HG02943 (cell line): Measurements from ENCODE around the gene ARHGEF38.

Experiments
- ATAC-seq: cut with Tn5 transposase; IDR thresholded peaks from one replicate; pipeline ENCODE4 v1.9.1; 2021; ENCODE audit warnings: mild to moderate bottlenecking, low read depth, moderate library complexity; ENCODE audit not compliant: unreplicated experiment

The ARHGEF38 gene, protein sequence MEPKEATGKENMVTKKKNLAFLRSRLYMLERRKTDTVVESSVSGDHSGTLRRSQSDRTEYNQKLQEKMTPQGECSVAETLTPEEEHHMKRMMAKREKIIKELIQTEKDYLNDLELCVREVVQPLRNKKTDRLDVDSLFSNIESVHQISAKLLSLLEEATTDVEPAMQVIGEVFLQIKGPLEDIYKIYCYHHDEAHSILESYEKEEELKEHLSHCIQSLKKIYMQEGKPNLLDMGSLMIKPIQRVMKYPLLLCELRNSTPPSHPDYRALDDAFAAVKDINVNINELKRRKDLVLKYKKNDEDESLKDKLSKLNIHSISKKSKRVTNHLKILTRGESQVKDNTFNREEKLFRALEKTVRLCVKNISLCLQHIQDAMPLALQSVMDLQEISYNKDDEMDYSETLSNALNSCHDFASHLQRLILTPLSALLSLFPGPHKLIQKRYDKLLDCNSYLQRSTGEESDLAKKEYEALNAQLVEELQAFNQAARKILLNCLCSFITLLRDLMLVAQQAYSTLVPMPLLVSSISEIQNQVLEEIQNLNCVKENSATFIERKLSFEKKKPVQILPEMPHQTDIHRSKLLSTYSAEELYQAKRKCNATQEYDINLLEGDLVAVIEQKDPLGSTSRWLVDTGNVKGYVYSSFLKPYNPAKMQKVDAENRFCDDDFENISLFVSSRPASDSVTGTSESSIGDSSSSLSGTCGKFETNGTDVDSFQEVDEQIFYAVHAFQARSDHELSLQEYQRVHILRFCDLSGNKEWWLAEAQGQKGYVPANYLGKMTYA

DNA sequence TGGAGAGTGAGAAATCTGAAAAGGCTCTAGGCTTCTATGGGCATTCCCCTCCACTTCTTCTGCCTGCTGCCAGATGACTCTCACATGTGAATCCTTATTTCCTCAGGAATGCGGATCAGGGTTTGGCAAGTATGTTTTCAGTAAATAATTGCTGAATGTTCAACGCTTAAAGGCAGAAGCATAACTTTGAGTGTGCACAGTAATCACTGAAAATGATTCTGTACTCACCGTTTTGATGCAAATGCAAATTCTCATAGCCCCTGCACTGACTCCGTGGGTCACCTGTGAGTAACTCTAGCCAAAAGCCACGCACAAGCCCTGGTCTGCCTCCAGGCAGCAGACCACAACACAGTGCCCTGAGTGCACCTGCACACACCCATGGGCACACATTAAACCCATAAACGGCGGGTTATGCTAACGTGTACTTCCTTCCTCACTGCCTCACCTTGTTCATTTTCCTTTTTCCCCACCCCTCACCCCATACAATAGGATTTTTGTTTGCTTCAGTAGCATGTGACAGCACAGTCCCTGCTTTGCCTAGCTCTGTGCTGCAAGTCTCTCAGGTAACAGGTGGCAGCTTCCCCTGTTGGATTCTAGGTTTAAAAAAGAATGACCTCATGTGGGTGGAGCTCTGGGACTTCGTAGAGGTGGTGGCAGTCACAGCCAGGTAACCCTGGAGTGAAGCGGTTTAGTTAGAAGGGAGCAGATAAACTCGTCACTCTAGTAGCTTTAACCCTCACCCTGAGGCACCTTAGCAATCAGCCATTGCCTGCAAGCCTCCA lies at the start of gene ARHGEF38:
Gene ARHGEF38 (plus strand): TSS at position 656 of the 782 bp plus-strand sequence. CDS start 146 bp downstream, outside the sequence.
- no peak for ATAC-seq

DNA sequence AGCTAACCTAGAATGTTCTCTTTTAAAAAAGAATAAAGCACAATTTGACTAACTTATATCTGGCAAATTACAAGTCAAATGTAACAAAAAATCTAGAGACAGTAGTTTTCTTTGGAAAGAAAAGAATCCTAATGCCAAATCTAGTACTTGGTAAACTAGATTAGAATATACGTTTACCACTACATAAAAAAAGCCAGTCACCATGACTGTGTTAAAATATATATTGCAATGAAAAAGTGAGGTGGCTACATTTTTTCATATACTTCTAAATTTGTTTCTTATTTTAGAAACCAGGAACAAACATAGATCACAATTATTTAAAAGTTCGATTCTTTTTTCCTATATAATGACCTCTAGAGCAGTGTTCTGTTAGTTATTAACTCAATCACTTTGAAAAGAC lies 48.9 kb upstream of the ARHGEF38 start:
- ATAC-seq = no peak

DNA sequence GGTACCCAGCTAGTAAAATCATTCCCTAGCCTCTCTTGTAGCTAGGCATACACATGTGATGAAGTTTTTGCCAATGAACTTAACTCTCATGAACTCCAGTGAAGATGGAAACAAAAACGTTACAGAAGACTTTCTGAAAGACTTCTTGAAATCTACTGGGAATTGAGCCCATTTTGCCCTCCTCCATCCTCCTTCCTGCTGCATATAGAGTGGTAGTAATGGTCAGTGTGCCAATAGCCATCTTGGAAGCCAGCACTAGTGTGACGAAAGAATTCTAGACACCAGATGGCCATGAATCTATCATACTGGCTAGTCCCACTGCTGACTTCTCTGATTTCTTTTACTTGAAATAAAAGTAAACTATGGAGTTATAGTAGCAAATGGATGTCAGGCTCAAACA lies 47.7 kb upstream of the ARHGEF38 start:
- no peak for ATAC-seq

DNA sequence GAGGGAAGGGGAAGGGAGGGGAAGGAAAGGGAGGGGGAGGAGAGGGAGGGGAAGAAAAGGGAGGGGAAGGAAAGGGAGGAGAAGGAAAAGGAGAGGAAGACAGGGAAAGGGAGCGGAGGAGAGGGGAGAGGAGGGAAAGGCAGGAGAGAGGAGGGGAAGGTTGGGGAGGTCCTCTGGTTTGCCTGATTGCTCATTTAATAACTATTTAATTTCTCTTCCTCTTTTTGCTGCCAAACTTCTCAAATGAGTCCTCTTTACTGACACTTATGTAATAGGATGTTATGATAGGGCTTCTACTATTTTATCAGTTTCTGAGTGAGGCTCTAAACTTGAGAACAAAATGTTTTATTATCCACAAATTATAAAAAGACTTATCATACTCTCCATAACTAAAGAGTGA lies 43.1 kb upstream of the ARHGEF38 start:
- ATAC-seq = peak; percentile 92

- ATAC-seq = peak; percentile 32
Observed at GRCh38 chr4:105509714-105510113, 42.7 kb upstream of the ARHGEF38 start.

DNA sequence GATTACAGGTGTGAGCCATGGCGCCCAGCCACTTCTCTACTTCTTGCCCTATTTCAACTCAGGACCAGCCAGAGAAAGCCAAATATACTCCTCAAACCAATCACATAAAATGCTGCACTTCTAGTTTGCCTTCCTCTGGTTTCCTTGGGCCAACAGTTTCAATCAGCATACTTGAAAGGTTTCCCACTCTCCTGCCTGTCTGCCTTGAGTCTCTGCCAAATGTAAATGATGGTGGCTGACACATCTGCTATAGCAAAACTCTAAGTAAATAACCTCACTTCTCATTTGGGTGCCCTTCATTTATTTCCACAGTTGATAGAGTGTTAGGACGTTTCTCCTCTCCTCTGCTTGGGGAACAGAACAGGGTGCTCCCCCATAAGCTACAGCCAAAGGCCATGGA lies 42.2 kb upstream of the ARHGEF38 start:
- no peak for ATAC-seq

DNA sequence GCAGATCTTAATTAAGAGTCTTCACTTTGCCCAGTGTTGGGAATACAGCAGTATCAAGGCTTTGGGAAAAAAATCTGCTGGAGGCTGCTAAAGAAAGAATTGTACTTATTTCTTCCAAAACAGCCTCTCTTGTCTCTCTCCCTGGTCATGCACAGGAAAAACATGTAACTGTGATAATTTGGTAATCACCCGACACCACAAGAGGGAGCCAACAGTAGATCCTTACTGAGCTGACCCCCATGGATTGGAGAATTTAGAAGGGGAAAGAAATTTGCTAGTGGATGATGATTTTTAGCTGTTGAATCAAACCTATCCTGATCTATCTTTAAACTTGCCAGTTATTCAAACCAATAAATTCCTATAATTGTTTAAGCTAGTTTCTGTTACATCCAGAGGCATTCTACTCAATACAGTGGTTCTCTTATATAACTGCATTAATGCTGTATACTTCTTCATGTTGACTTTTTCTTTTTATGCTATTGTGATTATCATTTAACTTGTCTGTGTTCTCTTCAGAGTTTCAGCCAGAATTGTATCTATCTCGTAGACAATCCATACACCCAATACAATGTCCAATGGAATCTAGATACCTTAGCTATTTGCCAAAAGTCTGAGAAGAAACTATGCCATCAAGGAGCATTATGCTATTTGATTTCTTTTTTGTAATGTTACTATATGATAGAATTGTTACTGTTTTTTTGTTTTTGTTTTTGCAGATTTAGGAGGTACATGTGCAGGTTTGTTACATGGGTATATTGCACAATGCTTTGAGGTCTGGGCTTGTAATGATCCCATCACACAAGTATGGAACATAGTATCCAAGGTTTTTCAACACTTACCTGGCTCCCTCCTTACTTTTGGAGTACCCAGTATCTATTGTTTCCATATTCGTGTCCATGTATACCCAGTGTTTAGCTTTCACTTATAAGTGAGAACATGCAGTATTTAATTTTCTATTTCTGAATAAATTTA lies 31.3 kb upstream of the ARHGEF38 start:
- no peak for ATAC-seq

DNA sequence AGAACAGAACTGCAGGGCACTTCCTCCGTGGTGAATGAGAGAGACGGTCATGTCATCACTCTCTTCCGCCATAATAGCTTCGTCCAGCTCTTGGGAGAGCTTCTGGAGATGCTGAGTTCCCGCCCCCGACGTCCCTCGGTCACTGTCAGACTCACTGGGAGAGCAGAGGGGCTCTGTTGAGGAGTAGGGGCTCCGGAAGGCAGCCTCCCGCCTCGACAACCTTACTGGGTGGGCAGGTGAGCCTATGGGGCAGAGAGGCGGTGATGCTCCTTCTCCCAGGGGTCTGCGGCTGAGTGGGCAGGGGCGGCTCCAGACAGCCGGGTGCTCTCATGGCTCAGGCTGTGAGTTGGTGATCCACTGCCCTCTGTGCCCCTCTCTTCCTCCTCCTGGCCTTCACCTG lies 25.8 kb upstream of the ARHGEF38 start:
- ATAC-seq = no peak

DNA sequence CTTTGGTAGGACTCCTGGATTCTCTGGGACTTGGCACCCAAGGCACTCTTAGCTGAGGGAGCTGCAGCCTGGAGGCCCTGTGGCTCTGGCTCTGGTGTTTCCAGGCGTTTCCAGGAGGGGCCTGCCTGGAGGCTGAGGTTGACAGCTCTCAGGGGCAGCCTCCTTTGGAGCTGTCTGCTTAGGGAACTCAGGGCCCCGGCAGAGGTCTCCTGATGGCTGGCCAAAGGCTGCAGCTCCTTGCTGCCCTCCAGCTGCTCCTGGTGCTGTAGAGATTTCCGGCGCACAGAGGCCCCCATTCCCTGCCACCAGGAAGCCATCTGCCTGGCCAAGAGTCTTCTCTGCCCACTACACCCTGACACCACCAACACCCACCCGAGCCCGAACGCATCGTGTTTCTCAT lies 25.3 kb upstream of the ARHGEF38 start:
- no peak for ATAC-seq

GRCh38 chr4:105536601-105537000 lies 15.8 kb upstream of the ARHGEF38 start:
- no peak for ATAC-seq

- no peak for ATAC-seq
Observed at GRCh38 chr4:105541420-105541819, 11.0 kb upstream of the ARHGEF38 start.

DNA sequence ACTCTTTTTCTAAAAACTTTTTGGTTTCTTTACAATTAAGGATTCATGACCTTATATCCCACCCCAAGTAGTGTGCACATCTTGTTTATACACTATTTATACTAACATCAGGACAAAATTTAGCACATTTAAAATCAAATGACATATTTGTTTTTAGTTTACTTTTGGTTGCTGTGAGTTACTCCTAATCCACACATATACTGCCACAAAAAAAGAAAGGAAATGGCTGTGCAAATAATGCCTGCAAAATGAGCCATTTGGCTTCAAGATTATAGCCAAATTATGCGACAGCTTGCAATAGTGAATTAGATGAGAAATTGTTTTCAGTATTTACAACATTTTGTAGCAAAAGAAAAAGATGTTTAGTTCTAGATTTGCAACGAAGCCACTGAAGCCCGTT lies 10.4 kb upstream of the ARHGEF38 start:
- ATAC-seq = no peak

GRCh38 chr4:105543346-105543745 lies 9.1 kb upstream of the ARHGEF38 start:
- no peak for ATAC-seq

DNA sequence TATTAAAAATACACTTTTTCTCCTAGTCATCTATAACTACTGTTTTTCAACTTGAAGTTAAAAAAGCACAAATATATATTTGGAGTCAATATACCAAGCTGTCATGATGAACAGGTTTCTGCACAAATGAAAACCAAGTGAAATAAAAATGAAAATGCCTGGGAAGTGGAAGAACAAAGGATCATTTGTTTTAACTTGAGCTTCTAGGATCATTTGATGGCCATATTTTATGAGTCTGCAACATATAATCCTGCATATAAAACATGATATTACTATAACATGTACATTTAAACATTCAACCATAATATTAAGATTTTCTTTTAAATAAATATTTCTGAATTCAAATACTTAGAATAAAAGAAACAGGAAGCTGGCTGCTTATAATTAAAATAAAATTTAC lies 8.5 kb upstream of the ARHGEF38 start:
- no peak for ATAC-seq

- no peak for ATAC-seq
Observed at GRCh38 chr4:105544520-105545286, 7.7 kb upstream of the ARHGEF38 start.

GRCh38 chr4:105546086-105546485 lies 6.3 kb upstream of the ARHGEF38 start:
- ATAC-seq = no peak

- ATAC-seq = no peak
Observed at GRCh38 chr4:105547769-105548168, 4.7 kb upstream of the ARHGEF38 start.

DNA sequence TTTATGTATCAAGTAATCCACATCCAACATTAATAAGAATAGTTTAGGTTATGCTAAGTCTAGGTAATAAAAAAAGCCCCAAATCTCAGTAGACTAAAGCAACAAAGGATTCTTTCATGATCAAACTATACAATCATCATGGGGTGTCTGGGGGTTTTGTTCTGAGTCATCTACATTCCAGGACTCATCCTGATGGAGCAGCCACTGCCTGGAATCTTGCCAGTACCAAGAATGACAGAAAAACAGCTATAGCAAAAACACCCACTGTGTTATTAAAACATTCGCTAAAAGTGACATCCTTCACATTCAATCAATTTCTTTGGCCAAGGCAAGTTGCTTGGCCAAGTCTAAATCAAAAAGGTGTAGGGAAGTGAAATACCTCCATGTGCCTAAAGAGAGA lies 3.9 kb upstream of the ARHGEF38 start:
- ATAC-seq = no peak

DNA sequence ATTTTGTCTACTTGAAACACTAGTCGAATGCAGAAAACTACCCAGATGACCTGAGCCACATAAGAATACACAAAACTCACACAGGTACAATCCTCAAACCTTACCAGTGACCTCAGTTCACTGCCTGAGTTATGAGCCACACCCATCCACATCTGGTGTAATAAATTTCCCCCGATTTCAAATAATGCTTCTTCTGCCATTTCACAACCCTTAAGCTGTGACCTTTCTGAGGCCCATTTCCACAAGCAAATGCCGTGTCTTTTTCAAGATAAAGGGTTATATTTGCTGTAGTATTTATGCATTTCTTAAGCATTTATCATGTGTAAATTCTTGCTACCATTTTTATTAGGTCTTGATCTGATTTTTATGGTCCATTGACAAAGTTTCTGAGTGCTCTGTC lies 1.8 kb upstream of the ARHGEF38 start:
- ATAC-seq = no peak
